ENCODE results near the gene C1QTNF1. TPM values are rescaled to one million over a fixed set of nuclear protein-coding genes. Genes with fewer than 3 reads are reported as not detected.

The C1QTNF1 gene, protein sequence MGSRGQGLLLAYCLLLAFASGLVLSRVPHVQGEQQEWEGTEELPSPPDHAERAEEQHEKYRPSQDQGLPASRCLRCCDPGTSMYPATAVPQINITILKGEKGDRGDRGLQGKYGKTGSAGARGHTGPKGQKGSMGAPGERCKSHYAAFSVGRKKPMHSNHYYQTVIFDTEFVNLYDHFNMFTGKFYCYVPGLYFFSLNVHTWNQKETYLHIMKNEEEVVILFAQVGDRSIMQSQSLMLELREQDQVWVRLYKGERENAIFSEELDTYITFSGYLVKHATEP
- total RNA-seq, result 8.8 TPM

DNA sequence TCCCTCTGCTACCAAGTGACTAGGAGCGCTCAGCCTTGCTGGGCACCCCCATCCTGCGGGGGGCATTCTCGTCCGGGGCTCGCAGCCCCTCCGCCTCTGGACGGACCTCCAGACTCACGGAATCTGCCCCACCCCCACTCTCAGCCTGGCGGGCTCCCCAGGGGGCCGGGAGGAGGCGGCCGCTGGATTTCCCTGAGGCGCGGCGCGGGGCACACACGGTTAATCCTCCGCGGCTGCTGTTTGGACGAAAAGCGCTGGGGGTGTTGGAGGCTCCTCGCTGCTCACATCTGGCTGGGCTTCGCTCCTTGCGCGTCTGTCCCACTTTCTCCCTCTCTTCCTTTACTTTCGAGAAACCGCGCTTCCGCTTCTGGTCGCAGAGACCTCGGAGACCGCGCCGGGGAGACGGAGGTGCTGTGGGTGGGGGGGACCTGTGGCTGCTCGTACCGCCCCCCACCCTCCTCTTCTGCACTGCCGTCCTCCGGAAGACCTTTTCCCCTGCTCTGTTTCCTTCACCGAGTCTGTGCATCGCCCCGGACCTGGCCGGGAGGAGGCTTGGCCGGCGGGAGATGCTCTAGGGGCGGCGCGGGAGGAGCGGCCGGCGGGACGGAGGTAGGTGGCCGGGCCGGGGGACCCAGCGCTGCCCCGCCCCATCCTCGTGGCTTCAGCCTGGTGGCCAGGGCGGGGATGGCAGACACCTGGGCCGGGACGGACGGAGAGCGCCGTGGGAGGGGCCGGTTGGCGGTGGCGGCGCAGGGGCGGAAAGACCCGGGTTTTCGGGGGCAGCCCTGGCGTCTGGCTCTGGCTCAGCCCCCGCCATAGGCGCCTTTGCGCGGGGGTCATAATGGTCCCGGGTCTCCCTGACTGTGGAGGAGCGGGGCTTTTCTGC is at the start of gene C1QTNF1:
Gene C1QTNF1 (plus strand): TSS at position 284 of the 886 bp plus-strand sequence. CDS start 19,800 bp downstream, outside the sequence.

DNA sequence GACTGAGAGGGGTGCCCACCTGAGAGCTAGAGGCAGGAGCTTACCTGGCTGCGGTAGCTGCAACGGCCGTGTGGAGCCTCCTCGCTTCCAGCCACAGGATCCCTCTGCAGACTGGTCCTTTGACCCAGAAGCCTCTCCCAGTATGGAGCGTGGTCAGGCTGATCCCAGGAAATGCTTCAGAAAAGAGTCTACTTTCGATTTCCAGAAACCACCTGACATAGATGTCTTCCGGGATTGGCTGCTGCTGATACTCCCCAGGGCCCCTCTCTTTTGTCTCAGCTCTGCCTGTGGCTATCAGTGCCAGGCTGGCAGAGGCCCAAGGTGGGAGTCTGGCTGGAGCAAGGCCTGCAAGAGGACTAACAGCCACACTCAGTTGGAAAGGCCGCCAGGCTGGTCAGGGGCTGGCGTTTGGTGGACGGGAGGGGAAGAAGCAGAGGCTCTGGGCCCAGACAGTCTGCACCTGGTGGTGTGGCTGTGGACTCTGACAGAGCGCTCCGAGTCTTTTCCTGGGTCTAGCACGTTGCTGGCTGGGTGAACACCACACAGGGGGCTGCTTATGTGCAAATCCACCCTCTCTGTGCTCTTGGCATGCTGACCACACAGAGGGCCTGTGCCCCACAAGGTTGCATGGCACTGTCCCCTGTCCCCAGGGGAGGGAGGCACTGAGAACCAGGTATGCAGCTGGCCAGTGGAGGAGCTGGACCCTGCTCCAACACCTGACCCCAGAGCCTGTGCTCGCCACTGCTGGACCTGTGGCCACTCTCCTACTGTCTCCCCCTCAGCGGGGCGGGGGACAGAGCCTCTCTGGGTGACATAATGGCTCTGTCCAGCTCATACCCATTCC is 44.0 kb upstream of the C1QTNF1 start, which contains the start of gene LGALS3BP:
Gene LGALS3BP (minus strand): TSS at position 144 of the 844 bp plus-strand sequence. CDS start 2,732 bp downstream, outside the sequence.

DNA sequence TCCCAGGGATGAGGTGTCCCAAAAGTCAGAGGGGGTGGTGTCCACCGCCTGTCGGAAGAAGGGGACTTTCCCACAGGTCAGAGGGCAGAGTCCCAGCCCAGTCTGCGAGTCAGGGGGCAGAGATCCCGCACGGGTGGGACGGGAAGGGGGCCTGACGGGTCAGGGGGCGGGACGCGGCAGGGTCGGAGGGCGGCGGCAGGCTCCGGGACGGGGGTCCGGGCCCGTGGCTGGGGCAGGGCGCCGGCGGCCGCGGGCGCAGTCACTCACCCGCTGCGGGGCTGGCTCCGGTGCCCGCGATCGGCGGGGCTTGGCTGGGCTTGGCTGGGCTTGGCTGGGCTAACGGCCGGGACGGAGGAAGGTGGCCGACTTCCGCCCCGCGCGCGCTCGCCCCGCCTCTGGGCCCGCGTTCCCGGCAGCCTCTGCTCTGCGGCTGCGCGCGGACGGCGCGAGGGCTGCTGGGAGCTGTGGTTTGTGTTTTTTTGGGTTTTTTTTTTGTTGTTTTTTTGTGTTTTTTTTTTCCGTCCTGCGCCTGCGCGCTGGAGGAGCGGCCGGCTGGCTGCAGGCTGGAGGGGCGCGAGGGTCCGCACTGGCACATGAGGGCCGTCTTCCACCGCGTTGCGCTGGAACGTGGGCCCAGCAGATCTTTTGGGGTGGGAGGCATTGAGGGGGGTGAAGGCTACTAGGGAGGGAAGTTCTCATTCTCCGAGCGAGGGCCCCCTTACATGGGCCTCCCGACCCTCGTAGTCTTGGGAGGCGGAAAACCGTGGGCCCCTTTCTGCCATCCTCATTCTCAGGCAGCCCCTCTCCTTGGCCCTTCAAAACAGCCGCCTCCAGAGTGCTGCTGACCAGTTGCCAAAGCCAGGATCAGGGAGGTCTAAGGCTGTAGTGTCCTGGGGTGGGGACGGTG is 14.3 kb upstream of the C1QTNF1 start, which contains the start of gene CANT1:
Gene CANT1 (minus strand): TSS at position 368 of the 907 bp plus-strand sequence. CDS start 12,142 bp downstream, outside the sequence.

DNA sequence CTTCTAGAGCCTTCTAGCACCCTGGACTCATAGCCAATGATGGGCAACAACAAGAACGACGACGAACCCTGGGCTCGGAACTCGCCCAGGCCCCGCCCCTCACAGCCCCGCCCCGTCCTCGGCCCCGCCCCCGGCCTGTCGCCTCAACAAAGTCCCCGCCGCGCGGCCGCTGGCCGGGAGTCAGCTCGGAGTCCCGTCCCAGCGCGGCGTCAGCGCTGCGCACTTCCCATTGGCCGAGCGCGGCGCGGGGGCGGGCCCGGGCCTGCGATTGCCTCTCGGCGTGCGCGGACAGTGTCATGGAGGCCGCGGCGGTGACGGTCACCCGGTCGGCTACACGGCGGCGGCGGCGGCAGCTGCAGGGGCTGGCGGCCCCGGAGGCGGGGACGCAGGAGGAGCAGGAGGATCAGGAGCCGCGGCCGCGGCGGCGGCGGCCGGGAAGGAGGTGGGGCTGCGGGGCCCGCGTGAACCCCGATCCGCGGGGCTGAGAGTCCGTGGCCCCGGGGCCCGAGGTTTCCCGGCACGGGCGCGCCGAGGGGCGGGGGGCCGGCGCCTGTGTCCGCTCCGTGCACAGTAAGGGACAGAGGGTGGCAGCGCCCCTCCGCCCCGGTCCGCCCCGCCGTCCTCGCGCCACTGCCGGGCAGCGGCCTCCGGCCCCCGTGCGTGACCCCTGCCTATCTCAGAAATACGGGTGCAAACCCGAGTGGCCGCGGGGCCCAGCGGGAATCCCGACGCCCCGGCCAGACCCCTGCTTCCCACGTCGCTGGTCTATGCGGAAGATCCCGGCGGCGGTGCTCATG is 50.9 kb downstream of the C1QTNF1 start, which contains the start of gene ENGASE:
Gene ENGASE (plus strand): TSS at position 176 of the 797 bp plus-strand sequence. CDS start 121 bp downstream, at position 297.

Other genes with a start within 250 kb of the C1QTNF1 start
- gene CYTH1, start 241.9 kb upstream of the C1QTNF1 start, total RNA-seq, result 37.5 TPM
- 60.1 TPM for gene USP36, start 183.4 kb upstream of the C1QTNF1 start, total RNA-seq
- 8.1 TPM for gene CEP295NL, start 121.0 kb upstream of the C1QTNF1 start, total RNA-seq
- gene TIMP2, start 98.8 kb upstream of the C1QTNF1 start, total RNA-seq, result 86.2 TPM
- 206 TPM for gene LGALS3BP, start 44.2 kb upstream of the C1QTNF1 start, total RNA-seq
- 35.6 TPM for gene CANT1, start 14.4 kb upstream of the C1QTNF1 start, total RNA-seq
- 39.6 TPM for gene ENGASE, start 50.7 kb downstream of the C1QTNF1 start, total RNA-seq

Measured in metanephros (tissue), 1 donor.